ENCODE measurements around the gene OLFML2A.

Gene OLFML2A

DNA sequence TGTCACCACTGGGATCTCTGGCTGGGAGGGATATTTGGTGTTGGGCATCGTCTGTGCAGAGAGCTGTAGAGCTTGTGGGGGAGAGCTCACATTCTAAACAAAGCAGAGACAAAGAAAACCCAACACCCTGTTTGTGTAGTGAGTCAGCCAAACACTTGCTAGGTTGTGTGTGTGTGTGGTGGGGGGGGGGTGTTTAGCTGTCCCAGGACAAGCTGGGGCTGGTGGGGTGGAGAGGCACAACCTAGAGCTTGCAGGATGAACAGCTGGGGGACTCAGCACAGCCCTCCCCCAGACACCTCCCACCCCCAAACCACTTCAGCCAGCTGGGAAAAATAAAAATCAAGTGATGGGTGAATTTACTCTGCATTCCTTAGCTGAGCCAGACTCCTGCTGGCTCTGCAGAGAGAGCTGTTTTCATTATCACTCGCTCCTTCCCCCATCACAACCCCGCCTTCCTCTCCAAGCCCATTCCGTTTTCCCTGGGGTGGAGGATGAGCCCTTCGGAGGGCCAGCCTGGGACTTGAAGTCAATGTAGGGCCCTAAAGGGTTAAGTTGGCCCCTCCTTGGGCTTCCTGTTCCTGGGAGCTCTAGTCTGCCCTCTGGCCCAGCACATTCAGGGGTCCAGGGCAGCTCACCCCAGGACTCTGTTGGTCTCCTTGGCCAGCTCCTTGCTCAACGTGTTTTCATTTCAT is 2.6 kb downstream of the OLFML2A start:
- peak; percentile 82 for DNase-seq

GRCh38 chr9:124780060-124780756 is 3.3 kb downstream of the OLFML2A start:
- DNase-seq: no peak

DNA sequence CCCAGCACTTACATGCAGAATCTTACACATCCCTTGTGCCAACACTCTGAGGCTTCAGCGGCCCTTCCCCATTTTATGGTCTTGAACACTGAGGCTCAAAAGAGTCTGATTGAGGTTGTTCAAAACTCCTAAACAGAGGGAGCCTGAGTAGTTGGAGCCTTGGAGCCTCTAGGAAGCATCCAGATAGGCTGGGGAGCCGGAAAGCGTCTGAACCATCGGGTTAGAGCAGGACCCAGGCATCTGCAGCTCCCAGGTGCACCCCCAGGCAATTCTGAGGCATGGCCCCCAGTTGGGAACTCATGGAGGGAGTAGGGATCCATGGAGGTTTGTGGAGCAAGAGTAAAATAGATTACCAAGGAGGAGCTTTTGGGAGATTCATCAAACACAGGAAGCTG is 3.8 kb downstream of the OLFML2A start:
- no peak for DNase-seq

DNA sequence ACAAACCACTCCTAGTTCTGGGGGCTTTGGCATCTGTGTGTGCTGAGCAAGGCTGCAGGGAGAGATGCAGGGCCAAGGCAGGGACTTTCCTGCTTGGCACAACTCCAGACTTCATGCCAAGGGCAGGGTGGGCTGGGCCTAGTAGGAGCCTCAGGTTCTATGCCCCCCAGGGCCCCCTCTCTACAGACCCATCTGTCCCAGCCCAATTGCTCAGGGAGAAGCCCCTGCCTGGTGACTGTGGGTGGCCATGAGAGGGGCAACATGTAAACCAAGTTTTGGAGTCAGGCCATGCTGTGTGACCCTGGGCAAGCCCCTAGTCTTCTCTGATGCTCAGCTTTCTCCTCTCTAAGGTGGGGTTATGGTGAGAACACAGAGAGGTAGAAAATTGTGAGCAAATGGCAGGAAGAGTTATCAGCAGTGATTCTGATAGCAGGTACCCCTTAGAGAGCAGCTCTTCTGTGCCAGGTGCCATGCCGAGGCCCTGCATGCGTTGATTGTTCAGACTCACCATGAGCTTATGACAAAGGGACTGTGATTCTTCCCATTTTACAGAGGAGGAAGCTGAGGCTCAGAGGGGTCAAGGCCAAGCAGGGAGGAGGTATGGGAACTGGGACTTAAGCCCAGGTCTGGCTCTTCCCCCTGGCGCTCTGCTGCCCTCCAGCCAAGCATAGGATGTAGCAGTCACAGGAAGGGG is 5.2 kb downstream of the OLFML2A start:
- no peak for DNase-seq

GRCh38 chr9:124782661-124783574 is 6.0 kb downstream of the OLFML2A start:
- DNase-seq: no peak

- DNase-seq: no peak
These were observed 6.9 kb downstream of the OLFML2A start for GRCh38 chr9:124783830-124784229.

DNA sequence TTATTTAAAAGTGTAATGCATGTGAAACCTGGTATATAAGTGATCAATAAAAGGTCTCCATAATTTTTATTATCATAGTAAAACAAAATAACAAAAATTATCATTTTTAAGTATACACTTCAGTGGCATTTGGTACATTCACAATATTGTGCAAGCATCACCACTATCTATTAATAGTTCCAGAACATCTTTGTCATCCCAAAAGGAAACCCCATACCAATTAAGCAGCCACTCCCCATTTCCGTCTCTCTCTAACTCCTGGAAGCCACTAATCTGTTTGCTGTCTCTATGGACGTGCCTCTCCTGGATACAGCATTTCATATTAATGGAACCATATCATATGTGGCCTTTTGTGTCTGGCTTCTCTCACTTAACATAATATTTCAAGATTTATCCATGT is 7.6 kb downstream of the OLFML2A start:
- DNase-seq: peak; percentile 34

GRCh38 chr9:124786881-124787573 is 10.1 kb downstream of the OLFML2A start:
- DNase-seq: no peak

DNA sequence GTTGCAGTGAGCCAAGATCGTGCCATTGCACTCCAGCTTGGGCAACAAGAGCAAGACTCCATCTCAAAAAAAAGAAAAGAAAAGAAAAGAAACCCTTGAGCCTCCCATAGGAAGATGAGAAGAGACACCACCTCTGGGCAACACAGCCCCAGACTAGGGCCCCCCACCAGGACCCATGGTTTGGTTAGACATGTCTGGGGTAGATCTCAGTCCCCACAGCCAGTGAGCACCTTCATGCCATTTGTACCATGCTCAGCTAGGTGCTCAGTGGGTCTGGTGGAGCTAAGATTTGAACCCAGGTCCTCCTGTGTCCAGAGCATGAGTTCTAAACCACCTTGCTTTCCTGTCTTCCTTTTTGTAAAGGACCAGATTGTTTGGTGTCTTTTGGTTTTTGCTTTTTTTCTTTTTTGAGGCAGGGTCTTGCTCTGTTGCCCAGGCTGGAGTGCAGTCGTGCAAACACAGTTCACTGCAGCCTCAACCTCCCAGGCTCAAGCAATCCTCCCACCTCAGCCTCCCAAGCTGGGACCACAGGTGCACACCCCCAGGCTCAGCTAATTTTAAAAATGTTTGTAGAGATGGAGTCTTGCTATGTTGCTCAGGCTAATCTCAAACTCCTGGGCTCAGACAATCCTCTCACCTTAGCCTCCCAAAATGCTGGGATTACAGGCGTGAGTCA is 11.7 kb downstream of the OLFML2A start:
- no peak for DNase-seq

DNA sequence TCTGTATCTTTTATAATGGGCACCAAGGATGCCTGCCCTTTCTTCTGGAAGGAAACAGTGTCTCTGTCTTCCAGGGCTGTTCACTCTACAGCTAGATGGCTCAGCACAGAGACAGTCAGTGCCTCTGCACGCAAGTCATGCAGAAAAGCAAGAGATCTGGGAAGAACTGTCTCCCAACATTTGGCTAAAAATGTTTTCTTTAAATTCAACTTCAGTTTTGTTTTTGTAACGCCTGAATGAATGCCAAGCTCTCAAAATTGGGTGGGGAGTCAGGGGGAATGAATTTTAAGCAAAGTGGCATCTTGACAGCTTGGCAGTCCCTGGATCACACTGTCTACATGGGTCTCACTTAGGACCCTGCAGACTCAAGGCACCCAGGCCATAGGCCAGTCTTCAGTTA is 12.6 kb downstream of the OLFML2A start:
- no peak for DNase-seq

DNA sequence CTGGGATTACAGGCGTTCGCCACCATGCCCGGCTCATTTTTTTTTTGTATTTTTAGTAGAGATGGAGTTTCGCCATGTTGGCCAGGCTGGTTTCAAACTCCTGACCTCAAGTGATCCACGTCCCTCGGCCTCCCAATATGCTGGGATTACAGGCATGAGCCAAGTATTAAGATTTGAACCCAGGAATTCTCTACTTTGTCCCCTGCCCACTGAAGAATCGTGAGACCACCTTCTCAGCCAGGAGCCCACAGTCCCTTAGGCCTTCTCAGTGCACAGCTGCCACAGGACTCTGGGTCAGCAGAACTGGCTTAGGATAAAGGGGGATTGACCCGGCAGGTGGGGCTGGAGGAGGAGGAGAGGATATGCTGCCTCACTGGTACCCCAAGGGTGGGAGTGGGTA is 13.4 kb downstream of the OLFML2A start:
- DNase-seq: no peak

- DNase-seq: no peak
These were observed 14.0 kb downstream of the OLFML2A start for GRCh38 chr9:124790801-124791505.

DNA sequence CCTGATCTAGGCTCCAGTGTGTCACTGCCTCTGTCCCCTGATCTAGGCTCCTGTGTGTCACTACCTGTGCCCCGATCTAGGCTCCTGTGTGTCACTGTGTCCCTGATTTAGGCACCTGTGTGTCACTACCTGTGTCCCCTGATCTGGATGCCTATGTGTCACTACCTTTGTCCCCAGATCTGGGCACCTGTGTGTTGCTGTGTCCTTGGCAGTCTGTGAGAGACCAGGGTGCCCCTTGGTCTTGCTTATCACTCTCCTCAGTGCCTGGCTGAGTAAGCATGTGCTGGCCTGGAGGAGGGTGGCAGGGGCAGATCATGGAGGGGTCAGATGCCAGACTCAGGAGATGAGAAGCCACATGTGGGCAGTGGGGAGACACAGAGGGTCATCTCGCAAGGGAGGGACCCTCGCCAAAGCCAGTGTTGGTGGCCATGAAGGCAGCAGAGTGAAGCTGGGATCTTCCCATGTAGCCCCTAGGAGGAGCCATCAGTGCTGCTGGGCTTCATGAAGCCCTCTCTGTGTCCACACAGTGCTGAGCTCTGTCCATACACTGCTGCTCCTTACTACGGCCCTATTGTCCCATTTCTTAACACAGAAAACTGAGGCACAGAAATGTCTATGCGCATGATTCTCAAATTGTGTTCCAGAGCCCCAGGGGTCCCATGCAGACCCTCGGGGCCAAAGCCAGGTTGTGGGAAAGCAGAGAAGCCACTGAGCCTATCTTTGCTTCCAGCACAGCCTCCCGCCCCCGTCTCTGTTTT is 15.5 kb downstream of the OLFML2A start:
- DNase-seq: no peak

- DNase-seq: peak; percentile 42
These were observed 16.1 kb downstream of the OLFML2A start for GRCh38 chr9:124793015-124793541.

DNA sequence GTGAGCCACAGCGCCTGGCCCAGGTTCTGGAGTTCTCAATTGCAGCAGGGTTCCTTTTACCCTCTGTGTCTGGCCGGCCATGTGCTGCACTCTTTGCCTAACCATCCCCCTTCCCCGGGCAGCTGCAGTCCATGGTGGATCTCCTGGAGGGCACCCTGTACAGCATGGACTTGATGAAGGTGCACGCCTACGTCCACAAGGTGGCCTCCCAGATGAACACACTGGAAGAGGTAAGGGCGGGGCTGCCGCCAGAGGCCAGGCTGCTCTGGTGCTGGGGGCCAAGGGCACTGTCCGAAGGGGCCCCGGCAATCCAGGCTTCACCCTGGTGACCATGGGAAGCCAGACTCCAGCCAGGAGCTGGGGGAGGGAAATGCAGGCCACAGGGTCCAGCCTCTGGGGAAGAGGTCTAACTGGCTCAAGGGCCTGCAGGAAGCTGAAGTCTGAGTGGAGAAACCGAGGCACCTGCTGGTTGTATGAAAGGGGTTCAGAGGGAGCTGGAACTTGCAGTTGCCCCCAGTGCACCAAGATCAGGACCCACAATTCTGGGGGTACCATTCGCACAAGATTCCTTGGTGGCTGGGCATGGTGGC is 18.1 kb downstream of the OLFML2A start:
- DNase-seq: no peak

DNA sequence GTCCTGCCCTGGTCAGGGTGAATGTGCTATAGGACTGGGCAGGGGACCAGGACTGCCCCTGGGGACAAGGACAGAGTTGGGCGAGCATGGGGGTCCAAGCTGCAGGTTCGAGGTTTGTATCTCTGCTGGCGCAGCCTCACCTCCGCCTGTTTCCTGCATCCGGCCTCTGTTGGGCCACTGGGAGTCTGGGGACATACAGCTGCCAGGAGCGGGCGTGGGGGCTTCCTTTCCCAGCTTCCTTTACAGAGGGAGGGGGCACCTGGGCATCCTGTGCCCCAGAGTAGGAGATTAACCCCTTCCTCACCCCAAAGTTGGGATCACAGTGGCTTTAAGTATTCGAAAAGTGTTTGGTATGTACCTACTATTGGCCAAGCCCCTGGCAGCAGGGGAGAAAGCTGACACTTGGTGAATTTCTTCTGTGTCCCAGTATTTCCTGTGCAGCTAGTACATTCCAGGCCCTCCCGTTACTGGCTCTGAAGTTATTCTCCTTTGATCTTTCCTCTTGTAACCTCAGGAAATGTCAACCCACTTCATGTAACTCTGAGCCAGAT is 19.0 kb downstream of the OLFML2A start:
- DNase-seq: no peak

DNA sequence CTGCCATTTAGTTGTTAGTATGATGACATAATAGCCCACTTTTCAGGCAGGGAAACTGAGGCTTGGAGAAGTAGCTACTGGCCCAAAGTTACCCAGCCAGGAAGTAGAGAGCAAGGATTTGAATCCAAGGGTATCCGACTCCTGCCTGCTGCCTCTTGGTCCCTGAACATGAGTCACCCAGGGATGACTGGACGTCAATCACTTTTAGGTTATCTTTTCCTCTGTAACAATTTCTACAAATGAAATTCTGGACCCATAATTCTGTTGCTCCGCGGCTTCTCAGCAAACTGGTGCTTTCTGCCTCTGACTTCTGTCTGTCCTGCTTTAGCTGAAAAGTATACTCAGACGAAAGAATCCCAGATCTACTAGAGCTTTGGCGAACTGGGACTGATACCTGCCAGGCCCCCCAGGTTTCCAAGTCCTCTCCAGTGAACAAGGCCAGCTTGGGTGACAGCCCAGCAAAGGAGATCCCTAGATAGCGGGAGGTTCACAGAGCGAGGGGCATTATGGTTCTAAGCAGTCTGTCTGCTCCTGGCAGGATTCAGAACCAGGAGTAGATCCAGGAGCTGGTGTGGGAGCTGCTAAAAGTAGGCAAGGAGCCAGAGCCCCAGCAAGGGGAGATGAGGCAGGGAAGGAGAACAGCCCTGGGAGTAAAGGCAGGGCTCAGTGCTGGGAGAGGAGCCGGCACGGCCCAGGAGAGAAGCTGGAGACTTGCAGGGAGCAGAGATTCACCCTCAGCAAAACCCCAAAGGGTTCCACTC is 20.6 kb downstream of the OLFML2A start:
- DNase-seq: no peak

DNA sequence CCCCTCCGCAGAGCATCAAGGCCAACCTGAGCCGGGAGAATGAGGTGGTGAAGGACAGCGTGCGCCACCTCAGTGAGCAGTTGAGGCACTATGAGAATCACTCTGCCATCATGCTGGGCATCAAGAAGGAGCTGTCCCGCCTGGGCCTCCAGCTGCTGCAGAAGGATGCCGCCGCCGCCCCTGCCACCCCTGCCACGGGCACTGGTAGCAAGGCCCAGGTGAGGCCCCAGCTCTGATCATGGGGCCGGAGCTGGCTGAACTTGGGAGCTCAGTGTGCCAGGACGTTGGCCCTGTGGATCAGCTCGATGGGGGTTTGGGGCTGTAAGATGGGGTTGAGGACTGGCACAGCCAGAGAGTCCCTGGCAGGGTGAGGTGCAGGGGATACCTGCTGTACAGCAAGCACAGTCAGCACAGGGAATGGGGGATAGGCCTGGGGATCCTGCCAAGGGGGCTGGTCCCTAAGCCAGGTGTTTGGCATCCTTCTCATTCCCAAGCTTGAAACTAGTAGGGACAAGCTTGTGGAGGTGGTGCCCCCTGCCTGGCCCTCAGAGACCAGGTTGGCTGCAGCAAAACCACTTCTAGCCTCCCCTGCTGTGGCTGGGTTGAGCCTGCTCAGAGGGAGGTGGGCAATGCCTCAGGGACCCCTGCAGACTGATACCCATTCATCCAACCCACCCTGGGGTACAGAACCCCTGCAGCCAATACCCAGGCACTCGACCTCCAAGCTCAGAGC is 22.5 kb downstream of the OLFML2A start:
- DNase-seq: no peak
